Activated CD8-positive, alpha-beta memory T cell treated with anti-CD3 and anti-CD28 coated beads for 1 hour (primary cell): ENCODE measurements around the gene CACNA2D3.

Source experiments
- DNase-seq, 2 donors: peaks; one replicate each; pipeline ENCODE4 v3.0.0-alpha.2; 2020; ENCODE audit warnings: low read depth in 1 of 2; ENCODE audit errors: extremely low read depth in 1 of 2

Gene CACNA2D3

GRCh38 chr3:54858093-54858785 is 735.9 kb downstream of the CACNA2D3 start:
- no peak for DNase-seq

DNA sequence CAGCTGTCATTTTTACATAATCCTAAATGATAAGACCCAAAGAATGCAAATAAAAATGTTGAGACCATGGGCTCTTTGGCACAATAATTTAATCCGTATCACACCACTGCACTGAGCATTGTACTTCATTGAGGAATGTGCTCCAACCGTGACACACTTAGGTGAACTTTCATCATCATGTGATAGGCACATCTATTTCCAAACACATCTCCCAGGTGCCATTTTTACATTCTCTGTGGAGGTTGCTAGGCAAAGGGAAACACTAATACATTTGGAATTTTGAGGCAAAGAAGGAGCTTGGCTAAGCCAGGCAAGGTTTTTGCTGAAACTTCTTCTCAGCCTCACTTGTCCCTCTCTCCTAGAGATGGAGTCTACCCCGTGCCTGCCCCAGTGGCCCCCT is 736.8 kb downstream of the CACNA2D3 start:
- DNase-seq, result no peak

- DNase-seq, result no peak
These were observed 739.1 kb downstream of the CACNA2D3 start for GRCh38 chr3:54861248-54862067.

GRCh38 chr3:54862526-54862925 is 740.2 kb downstream of the CACNA2D3 start:
- no peak for DNase-seq

GRCh38 chr3:54863366-54863765 is 741.0 kb downstream of the CACNA2D3 start:
- no peak for DNase-seq

- DNase-seq, result no peak
These were observed 741.4 kb downstream of the CACNA2D3 start for GRCh38 chr3:54863786-54864185.

DNA sequence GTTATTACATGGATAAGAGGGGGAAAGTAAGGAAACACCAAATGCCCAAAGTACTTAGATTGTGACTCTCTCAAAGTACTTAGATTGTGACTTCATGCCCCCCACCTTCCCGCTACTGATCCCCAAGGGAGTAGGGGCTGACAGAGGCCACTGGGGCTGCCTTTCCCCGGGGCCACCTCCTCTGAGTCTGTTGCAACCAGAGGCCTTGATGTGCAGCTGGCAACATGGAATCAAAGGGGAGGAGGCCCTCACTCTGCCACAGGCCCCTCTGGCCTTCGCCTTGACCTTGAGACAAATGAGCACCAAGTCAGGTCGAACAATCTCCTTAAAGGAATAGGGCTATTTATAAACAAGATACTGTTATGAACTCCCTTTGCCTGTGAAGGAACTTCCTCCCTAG is 743.0 kb downstream of the CACNA2D3 start:
- no peak for DNase-seq

DNA sequence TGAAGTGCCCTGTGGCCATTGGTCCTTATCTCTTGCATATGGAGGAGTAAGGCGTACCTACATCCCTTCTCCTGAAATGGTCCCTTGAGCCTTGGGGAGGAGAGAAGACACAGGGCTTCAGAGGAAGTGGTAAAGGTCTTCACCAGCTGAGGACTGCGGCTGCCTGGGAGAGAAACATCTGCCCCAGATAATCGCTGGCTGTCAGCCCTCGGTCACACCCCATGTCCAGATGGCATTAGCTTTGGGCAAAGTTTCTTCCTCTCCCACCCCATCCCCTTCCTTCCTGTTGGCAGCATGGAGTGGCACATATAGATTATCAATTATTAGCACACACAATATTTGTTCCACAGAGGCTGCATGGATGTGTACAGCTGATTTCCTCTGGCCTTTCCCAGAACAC is 743.9 kb downstream of the CACNA2D3 start:
- no peak for DNase-seq

- no peak for DNase-seq
These were observed 748.1 kb downstream of the CACNA2D3 start for GRCh38 chr3:54870423-54870822.

DNA sequence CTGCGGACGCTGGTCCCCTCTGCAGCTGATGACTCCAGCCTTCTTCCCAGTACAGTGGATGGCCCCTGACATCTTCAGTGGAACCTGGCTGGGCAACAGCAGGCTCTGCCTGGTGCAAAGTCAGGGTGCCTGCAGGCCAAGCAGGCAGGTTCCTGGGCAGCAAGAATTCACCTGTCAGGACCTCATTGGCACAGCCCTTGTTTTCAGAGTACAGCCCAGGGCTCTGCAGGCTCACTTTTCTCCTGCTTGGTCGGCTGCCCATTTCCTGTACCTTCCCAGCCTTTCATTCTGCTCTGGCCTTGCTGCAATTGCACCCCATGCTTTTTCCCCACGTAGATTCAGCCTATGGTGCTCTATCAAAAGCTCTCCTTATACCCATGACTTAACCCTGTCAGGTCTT is 749.5 kb downstream of the CACNA2D3 start:
- no peak for DNase-seq

- DNase-seq, result no peak
These were observed 751.0 kb downstream of the CACNA2D3 start for GRCh38 chr3:54873059-54874010.

GRCh38 chr3:54874816-54875556 is 752.6 kb downstream of the CACNA2D3 start:
- DNase-seq, result no peak

DNA sequence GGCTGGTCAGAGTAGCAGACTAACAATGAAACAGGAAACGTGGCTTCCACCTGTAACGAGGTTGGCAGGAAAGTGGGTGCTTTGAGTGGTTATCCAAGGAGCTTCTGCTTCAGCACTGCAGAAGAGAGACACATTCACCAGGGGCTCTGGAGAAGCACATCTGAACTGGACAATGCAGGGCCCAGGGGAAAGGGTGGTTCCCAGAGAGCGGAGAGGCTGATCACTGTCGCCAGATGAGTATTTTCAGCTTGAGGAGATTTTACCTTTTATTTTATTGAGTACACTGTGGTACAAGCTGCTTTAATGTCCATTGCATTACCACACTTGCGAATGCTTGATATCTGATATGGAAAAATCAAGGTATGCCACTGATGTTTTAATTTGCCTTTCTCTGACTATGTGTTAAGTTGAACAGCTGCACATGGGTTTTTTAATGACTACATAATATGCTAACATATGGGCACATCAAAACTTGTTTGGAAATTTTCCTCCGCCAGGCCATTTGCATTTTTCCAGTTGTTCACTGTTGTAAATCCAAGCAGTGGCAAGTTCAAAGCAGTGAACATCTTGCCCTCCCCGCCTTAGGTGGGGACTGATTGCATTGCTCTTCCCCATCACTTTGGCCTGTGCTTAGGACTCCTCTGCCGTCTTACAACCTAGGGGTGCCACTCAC is 753.4 kb downstream of the CACNA2D3 start:
- no peak for DNase-seq

GRCh38 chr3:54876694-54877093 is 754.3 kb downstream of the CACNA2D3 start:
- DNase-seq, result no peak

- no peak for DNase-seq
These were observed 755.4 kb downstream of the CACNA2D3 start for GRCh38 chr3:54877730-54878129.

- DNase-seq, result no peak
These were observed 755.8 kb downstream of the CACNA2D3 start for GRCh38 chr3:54878145-54878544.

DNA sequence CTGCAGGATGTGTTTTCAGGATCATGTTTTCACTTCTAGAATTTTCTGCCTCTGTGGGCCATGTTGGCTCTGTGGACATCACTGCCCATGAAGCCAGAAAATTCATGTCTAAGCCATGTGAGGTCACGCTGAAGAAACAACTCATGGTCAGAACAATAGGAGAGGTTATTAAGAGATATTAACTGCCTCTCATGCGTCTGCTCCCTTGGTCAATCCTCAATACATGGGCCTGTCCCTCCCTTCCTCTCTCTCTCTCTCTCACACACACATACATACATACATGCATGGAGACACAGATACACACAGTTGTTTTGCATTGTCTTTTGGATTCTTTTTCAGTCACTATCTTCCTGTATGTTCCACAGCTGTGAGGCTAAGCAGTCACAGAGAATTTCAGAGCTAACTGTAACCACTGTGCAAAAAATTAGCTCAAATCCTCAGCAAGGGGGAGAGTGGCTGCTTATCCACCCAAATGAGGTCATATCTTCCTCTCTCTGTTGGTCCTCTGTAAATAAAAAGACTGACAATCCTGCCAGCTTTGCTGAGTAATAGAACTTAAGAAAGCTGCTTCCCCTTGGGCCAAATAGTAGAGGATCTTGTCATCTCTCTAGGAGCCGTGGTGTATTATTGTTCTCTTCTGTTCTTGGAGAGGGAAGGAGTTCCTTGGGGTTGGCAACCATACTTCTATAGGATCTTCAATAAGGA is 759.9 kb downstream of the CACNA2D3 start:
- DNase-seq, result no peak

GRCh38 chr3:54888162-54888561 is 765.8 kb downstream of the CACNA2D3 start:
- no peak for DNase-seq

DNA sequence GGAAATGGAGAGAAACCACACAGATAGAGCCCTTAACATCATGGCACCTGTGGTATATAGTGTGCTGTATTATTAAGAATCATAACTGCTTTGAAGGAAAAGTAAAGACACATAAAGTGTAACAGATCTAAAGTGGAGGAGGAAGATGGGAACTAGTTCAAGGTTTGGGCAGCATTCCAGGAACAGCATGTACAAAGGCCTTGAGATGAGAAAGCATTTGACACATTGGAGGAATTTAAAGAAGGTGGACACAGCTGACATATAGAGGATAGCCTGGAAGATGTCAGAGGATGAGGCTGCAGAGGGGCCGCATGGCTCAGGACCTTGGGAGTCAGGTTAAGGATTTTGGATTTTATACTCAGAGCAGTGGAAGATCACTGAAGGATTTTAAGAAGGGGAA is 766.5 kb downstream of the CACNA2D3 start:
- DNase-seq, result no peak
